HEK293T (cell line): ENCODE data around the gene UBE2O.

Experiments used
- BHLHE40 ChIP-seq: fragments of 450-650 bp; IDR thresholded peaks from 2 replicates; pipeline ENCODE4 v1.6.1; 2016; ENCODE audit warnings: mild to moderate bottlenecking, moderate library complexity, borderline replicate concordance
- FOXA1 ChIP-seq: fragments of 450-650 bp; IDR thresholded peaks from 2 replicates; pipeline ENCODE4 v1.6.1; 2016; ENCODE audit warnings: mild to moderate bottlenecking
- FOXK2 ChIP-seq: fragments of 450-650 bp; IDR thresholded peaks from 2 replicates; pipeline ENCODE4 v1.6.1; 2016; ENCODE audit warnings: mild to moderate bottlenecking
- LEF1 ChIP-seq: fragments of 450-650 bp; IDR thresholded peaks from 2 replicates; pipeline ENCODE4 v1.6.1; 2017; ENCODE audit warnings: mild to moderate bottlenecking, borderline replicate concordance
- NFRKB ChIP-seq: fragments of 450-650 bp; IDR thresholded peaks from 2 replicates; pipeline ENCODE4 v1.6.1; 2016; ENCODE audit warnings: mild to moderate bottlenecking, moderate library complexity
- PKNOX1 ChIP-seq: fragments of 450-650 bp; IDR thresholded peaks from 2 replicates; pipeline ENCODE4 v1.6.1; 2016
- SUZ12 ChIP-seq: fragments of 450-650 bp; IDR thresholded peaks from 2 replicates; pipeline ENCODE4 v1.6.1; 2016; ENCODE audit warnings: mild to moderate bottlenecking
- TARDBP ChIP-seq: fragments of 450-650 bp; IDR thresholded peaks from 2 replicates; pipeline ENCODE4 v1.6.1; 2016

DNA sequence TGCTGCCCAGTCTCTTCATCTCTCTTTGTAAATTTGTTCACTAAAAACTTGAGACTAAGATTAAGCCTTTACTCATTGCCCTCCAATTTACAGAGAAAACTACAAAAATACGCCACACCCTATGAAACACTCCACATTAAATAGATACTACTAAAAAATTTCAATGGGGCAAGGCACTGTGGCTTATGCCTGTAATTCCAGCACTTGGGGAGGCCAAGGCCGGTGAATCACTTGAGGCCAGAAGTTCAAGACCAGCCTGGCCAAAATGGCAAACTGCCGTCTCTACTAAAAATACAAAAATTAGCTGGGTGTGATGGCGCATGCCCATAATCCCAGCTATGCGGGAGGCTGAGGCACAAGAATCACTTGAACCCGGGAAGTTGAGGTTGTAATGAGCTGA is 3.8 kb downstream of the UBE2O start:
- TF ChIP-seq FOXA1 = no peak
- no peak for TF ChIP-seq SUZ12
- TF ChIP-seq NFRKB = no peak
- TF ChIP-seq FOXK2 = no peak
- no peak for TF ChIP-seq LEF1
- no peak for TF ChIP-seq BHLHE40
- TF ChIP-seq PKNOX1 = no peak
- TF ChIP-seq TARDBP = no peak
